Hematopoietic multipotent progenitor cell treated with erythropoietin and hydrocortisone succinate and interleukin-3 and kit ligand, for 6 days (in vitro differentiated cells): Measurements from ENCODE around the gene FRMD4A.
"Not testable (repeated sequence)": the region's sequence is repeated elsewhere in the genome, so short reads cannot be mapped to it uniquely, and the experiment has no call there.

Source experiments
- DNase-seq: peaks from one replicate; pipeline ENCODE4 v3.0.0-alpha.2; 2015

Gene FRMD4A

DNA sequence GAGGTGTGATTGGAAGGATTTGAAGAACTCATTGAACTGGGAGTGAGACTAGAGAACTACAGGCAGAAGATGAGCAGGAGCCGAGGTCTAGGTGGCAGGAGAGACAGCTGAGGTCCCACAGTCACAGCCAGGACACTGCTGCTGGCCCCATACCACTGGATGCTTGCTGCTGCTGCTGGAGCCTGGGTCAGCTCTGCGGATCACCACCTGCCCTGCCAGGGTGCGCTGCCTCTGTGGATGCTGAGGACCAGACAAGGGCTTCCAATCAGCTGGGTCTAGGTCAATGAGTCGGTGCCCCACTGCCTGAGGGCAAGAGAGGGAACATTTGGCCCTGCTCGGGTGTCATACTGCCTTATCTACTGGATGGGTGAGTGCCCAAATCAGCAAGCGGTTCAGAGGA is 94.4 kb downstream of the FRMD4A start:
- no peak for DNase-seq

DNA sequence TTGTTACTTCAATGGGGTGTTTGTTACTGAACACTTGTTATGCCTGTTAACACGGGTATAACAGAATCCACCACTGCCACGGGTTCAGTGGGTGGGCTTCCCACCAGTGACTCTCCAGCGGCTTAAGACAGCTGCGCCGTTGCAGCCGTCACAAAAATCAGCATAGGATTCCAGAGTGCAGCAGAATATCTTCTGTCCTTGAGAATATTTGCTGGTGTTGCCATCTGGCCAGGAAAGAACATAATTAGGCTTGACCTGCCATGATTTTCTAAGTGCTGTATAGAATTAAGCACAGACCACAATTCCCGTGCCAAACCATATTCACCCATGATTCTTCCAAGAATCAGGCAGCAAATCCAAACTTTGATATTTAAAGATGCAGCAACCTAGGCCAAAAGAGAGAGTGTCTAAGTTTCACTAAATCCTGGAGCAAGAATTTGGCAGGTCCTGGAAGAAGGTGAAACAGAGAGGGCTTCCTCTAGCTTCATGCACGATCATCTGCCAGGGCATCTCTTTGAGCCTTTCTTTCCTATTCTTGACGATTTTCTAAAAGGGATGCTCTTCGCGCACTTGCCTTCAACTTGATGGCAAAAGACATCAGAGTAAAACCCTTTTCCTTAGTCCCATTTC is 95.0 kb downstream of the FRMD4A start:
- no peak for DNase-seq

DNA sequence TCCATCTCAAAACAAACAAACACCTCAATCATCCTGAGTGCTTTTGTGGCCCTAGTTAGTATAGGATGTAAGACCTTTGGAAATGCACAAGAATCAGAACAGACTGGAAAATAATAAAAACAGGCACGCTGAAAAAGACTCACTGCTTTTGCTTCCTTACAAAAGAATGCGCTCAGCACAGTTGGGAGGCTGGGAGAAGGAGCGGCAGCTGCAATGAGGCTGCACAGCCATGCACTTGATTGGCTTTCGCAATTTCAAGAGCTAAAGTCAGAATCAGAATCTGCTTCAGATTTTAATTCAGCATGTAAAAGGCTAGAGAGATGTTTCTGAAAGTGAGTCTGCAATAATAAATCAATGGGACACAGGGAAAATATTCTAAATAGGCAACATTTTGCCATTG is 97.2 kb downstream of the FRMD4A start:
- no peak for DNase-seq

DNA sequence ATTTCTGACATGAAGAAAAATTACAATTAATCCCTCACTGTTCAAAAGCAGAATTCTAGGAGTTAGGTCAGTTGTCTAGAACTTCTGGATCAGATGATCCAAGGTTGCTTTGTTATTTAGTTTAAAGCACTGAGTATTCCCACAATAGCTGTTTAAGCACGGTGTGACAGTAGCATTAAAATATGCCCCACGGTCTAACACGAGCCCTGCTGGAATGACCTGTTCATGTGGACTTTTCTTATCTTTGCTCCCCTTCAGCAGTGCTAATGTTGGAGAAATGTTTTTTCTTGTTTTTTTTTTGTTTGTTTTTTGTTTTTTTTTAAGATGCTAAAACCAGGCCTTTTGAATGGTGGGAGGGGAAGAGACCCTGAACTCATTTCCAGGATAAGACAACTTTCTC is 101.9 kb downstream of the FRMD4A start:
- not testable (repeated sequence) for DNase-seq

DNA sequence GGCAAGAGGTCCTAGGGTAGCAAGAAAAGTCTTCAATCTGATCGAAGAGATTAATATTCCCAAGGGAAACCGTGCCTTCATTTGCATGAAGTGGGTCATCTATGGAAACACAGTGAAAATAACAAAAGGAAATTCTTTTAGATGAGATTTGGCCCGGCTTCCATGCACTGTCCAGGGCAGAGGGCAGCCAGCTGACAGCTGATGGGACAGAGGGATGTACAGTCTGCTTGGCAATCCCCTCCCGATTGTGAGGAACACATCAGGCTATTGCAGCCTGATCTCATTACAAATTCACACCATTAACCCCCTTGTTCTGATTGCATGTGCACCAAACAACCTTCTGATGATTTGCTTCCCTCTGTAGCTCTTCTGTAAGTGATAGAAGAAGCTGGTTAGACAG is 105.3 kb downstream of the FRMD4A start:
- no peak for DNase-seq

DNA sequence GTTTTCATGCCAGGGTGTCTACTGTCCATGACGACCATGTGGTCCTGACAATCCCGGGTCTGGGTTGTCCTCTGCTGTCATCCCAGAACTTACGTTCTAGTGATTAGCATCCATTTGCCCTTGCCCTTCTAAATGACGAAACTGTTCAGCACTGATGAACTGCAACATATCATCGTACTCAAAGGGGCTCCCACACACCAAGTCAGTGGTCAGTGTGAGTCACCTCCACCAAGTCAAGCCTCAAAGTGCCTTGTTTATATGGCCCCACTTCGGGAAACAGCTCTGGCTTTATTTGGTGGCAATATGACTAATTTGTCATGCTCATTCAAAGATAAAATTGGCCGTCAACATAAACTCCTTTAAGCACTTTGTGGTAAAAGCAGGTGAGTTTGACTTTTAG is 110.7 kb downstream of the FRMD4A start:
- no peak for DNase-seq

DNA sequence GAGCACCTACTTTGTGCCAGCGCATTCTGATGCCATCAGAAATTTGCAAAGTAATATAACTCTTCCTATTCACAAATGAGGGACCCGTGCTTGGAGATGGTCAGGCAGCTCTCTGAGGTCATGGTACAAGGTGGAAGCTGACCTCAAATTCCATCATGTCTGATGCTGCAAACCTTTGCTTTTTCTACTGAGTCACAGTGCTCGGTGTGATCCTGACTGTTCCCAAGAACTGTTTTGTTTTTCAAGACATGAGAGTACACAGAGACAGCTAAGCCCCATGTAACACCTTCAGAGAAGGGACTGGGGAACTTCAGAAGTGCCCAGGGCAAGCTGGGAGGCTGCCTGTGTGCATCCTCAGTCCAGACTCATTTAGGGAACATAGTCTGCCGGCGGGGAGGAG is 111.3 kb downstream of the FRMD4A start:
- no peak for DNase-seq

DNA sequence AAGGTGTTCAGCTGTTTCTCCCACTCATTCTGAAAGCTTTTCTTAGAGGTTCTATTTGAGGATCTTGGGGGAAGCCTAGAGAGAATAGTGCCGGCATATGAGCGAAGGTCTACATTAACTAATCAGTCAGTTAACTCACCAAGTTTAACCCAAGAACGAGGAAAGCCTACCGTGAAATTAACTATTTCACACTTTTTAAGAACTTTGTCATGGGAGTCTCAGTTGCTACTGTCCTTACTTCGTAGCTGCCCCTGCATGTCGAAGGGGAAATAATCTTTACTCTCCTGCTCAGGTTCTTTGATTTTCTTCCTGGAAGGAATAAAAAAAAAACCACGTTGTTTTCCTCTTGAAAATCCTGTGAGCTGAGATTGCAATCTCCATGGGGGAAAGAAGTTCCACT is 115.1 kb downstream of the FRMD4A start:
- no peak for DNase-seq

DNA sequence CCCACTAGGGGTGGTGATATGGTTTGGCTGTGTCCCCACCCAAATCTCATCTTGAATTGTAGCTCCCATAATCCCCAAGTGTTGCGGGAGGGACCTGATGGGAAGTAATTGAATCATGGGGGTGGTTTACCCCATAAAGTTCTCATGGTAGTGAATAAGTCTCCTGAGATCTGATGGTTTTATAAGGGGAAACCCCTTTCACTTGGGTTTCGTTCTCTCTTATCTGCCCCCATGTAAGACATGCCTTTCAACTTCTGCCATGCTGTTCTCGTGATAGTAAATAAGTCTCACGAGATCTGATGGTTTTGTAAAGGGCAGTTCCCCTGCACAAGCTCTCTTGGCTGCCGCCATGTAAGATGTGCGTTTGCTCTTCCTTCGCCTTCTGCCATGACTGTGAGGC is 117.0 kb downstream of the FRMD4A start:
- not testable (repeated sequence) for DNase-seq

DNA sequence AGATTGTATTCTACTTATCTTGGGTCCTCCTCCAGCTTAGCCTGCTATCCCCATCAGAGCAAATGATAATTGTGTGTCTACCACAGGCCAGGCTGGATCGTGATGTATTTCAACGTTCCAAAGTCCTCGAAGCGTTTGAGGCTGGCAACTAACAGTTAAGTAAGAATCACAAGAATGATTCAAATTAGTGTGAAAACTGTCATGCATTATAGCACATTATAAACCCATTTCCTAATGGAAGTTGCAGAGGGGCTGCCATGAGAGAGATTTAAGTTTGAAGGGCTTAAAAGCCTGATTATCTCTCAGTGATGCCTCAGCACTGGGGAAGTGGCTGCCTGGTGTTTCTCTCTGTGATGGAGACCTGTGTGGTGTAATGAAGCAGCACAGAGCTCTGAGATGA is 119.1 kb downstream of the FRMD4A start:
- no peak for DNase-seq

DNA sequence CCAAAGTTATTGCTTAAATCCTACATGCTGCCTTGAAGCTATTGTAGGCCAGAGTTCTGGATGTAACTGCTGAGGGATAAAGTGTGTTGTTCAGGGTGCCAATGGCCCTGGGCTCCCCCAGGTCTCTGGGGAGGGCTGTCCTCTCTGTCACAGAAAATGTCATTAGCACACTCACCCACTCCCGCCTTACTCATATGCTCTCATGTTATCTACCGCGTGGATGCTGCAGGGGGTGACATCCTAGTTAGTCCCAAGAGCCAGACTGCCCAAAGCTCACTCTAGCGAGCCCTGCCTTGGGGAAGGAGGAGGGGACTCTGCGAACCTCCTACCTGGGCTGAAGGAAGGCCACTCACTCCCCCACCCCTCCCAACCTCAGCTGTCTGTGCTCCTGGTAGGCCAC is 122.5 kb downstream of the FRMD4A start:
- DNase-seq = no peak

DNA sequence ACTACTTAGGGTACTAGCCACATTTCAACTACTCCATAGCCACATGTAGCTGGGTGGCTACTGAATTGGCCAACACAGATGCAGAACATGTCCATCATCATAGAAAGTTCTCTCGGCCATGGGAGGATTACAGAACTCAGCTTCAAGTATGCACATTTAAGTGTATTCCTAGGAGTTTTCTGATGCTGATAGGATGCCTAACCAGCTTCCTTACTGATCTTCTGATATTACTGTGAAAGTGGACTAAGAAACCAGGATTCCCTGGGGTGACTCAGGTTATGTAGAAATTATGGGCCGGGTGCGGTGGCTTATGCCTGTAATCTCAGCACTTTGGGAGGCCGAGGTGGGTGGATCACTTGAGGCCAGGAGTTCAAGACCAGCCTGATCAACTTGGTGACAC is 125.5 kb downstream of the FRMD4A start:
- DNase-seq = no peak

DNA sequence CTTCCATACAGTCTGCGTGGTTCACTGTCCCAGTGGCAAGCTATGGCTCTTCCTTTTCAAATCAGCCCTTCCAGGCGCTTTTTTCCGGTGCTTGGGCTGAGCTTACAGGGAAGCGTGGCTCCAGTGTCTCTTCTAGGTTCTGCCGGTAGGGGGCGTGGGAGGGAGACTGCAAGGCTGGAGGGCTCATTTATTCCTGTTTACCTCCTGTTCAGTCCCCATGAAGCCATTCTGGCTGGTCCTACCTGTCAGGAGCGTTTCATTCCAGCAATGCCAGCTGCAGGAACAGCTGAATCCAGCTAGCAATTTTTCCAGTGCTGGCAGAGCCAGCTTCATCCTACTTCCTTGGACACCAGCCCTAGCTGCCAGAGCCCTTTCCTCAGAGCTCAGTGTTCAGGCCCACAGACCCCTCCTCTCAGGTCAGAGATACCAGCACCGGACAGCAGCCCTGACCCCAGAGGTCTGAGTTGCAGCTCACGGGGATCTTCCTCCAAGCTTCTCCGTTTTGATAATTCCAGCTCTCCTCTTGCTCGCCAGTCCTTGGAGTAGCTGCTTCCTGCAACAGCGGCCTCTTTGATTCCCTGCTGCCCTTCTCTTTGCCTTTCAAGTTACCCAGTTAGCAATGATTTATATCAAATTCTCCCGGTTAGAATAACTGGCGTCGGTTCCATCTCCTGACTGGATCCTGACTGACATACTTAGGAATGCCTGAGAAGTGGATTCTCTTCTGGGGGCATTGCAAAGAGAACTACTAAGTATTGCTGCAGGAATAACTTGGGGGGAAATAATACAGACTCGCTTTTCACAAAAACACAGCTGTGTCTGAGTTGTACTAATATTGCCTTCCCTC is 129.8 kb downstream of the FRMD4A start:
- no peak for DNase-seq

DNA sequence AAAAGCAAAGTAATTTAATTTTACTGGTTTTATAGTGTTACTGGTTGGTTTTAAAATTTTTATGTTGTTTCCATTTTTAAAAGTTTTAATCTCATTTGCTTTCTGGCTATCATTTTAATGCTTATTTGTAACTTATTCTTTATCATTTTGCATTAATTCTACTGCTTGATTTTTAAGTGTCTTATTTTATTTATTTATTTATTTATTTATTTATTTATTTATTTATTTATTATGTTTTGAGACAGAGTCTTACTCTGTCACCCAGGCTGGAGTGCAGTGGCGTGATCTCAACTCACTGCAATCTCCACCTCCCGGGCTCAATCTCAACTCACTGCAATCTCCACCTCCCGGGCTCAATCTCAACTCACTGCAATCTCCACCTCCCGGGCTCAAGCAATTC is 131.6 kb downstream of the FRMD4A start:
- not testable (repeated sequence) for DNase-seq

DNA sequence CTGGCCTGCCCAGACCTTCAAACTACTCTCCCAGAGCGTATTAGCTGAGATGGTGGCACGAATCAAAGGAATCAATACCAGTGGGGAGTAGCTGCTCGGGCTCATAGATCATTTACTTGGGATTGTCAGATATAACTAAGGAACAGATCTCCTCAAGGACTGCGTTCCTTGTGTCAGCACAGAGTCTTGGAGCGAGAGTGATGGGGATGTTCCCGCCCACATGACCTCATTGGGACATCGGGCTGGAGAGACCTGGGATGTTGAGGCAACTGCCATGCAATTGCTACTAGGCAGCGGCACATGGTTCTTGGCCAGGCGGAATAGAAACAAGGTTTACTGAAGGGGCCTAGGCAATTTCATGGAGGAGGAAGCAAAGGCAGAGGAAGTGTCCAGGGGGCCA is 132.6 kb downstream of the FRMD4A start:
- no peak for DNase-seq

DNA sequence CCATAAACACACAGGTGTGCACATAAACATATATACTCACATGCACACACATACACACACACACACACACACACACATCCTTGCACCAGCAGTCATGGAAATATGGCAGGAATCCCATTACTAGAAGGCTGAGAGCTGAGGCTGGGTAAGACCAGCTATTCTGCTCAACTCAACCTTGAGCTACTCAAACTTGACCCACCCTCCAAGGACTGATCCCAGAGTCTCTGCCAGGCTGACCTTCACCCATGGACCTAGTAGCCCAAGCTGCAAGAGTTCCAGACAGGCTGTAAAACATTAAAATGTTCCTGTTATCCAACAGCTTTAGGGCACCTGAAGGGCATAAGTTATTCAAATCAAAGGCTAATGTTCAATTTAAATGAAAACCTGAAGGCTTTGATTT is 134.6 kb downstream of the FRMD4A start:
- no peak for DNase-seq

DNA sequence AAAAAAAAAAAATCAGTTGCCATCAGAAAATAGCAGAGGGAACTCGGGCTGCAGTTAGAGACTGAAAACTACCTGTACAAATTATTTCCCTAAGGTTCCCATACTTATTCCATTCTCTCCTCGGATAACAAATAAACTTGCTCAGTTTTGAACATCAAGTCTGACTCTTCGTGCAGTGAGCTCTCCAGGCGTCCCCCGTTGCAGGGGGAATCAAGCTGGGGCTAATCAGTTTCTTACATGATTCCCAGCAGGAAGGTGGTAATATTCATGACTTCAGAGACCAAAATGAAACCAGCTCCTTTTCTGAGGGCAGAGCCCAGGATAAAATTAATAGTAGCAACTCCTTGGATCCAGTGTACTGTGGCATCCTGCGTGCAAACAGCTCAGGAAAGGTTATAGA is 135.3 kb downstream of the FRMD4A start:
- DNase-seq = no peak

DNA sequence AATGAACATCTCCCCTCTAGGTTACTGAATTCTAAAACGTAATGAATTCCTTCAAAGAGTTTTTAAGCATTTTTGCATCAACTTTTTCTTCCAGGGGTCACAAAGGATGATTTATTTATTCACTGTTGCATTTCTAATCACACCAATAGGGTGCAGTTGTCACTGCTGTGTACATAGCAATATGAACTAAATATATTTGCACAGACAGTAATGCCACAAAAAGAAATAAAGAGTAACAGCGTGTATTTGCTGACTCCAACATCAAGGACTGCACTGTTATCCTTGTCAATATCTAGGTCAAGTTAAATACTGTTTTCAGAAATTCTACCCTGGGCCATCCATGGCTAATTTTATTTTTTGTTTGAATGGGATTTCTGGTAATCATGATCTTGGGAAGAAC is 138.0 kb downstream of the FRMD4A start:
- no peak for DNase-seq

DNA sequence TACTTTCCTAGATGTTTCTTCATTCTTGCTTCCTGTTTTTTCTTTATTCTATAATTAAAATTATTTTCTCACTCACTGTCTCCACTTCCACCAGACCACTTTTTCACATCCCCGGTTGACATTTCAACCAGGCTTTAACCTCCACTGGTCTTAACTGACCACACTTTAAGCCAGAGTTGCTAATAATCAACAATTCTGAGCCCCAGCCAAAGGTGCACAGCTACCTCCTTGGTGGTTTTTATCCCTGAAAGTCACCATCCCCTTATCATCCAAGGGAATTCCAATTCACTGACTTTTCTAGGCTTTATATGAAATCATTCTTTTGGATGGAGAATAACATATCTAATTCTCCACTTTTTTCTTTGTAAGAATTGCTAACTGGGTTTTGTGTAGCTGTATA is 138.9 kb downstream of the FRMD4A start:
- DNase-seq = no peak

DNA sequence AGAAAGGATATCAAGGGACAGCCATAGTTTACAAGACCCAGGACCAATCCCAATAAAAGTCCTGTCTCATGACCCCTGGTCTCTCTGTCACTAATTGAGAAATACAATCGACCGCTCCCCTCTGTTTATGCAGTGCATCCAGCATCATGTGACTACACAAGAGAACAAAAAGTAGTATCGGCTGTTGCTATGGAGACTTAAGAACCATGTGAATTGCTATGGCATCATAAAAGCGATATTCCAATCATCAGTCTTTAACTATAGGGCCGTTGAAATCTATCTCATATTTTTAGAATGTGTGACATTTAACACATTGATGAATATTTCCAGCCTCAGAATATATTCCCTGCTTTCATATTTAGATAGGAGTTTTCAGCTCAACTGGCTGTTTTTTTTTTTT is 139.3 kb downstream of the FRMD4A start:
- no peak for DNase-seq

DNA sequence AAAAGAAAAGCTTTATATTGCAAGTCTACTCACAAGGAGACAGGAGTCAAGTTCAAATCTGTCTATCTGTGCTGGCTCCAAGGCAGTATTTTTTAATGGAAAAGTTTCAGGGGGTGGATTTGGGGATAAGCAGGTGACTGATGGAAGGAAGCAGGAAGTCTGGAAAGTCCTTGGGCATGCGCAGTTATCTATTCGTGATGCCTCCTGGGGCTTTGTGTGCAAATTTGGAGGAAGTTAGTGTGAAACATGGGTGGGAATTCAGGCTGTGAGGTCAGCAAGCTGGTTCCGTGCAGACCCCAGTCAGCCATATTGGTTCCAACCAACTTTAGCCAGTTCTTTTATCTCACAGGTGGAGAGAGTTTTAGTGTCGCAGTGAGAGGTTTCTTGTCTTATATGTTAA is 140.0 kb downstream of the FRMD4A start:
- no peak for DNase-seq

DNA sequence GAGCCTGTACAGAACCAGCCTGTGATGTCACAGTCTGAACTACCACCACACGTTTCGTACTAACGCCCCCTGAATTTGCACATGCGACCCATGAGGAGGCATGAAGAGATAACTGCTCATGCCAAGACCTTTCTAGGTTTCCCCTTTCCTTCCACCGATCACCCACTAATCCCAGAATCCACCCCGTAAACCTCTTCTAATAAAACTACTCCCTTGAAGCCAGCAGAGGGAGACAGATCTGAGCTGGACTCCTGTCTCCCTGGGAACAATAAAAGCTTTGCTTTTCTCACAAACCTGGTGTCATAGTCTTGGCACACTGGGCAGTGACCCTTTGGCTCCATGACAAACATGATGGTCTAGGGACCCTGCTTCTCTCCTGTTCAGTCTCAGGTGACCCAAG is 144.5 kb downstream of the FRMD4A start:
- DNase-seq = peak; percentile 29

DNA sequence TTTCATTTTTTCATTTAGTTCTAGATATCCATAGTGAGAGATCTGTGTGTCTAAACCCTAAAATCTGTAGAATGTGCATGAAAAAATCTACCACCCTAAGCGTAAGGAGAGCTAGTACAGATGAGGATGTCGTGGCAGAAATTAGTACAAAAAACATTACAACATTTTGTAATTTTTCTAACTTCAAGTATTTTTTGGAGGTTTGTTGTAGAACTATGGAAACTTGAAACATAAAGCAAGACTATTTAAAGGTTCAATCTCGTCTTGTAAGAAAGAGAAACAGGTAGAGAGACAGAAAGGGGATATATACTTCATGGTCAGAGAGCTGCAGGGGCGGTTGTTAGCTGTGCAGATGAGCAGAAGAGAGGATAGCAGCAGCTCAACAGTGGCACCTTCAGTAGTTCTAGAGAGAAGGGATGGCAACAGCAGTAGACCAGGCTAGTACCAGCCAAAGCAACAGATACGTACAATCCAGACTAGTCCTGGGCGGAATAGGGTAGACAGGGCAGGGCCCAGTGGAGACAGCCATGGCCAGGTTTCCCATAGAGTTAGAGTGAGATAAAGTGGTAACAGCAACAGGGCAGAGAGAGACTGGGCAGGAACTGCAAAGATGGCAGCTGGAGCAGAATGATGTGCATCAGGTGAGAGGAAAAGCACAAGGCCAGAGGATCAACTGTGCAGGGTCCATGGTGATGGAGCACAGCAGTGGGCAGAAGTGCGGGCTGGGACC is 145.2 kb downstream of the FRMD4A start:
- peak; percentile 73 for DNase-seq

DNA sequence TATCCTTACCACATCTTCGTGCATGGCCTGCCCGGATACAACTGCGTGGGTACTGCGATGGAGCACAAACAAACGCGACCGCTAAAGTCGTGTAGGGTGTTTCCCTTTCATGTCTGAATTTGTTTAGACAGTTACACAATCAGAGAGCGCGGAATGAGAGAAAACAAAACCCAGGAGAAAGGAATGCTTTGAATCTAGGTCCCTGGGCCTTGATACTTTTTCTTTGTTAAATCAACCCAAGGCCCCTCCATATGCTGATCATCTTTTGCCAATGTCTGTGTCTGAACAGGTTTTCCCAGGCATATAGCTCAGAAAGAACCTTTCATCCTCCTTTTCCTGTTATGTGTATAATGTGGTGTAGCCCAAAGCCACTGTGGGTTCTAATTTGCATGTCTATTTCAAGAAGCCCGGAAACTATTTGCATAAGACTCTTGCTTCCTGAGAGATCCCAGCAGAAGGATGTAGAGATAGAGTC is 145.8 kb downstream of the FRMD4A start:
- DNase-seq = peak; percentile 31
